Measurements from ENCODE around the gene ATP6V1B1.
A peak's percentile ranks its signal among the peaks of the same experiment; 100 is the strongest.

ATP6V1B1 gene

DNA sequence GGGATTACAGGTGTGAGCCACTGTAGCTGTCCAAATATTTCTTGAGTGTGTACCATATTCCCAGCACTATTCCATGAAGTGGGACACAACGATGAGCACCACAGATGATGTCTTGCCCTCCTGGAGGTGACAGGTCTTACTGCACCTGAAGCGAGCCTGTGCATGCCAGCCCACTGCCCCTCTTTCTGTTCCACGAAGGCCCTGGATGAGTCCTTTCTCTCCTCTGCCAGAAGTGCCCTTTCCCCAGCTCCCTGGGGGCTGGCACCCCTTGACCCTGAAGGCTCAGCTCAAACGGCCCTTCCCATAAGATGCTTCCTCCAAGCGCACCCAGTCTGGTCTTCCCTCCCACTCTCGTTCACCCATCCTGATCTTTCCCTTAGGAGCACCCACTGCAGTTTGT is 5.5 kb downstream of the ATP6V1B1 start:
- H3K4me3 ChIP-seq (ENCODE audit: low read depth, low read length), result no peak overlapping the region
- TF ChIP-seq, protein P1, sequence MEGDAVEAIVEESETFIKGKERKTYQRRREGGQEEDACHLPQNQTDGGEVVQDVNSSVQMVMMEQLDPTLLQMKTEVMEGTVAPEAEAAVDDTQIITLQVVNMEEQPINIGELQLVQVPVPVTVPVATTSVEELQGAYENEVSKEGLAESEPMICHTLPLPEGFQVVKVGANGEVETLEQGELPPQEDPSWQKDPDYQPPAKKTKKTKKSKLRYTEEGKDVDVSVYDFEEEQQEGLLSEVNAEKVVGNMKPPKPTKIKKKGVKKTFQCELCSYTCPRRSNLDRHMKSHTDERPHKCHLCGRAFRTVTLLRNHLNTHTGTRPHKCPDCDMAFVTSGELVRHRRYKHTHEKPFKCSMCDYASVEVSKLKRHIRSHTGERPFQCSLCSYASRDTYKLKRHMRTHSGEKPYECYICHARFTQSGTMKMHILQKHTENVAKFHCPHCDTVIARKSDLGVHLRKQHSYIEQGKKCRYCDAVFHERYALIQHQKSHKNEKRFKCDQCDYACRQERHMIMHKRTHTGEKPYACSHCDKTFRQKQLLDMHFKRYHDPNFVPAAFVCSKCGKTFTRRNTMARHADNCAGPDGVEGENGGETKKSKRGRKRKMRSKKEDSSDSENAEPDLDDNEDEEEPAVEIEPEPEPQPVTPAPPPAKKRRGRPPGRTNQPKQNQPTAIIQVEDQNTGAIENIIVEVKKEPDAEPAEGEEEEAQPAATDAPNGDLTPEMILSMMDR (IDR thresholded peaks at IDR 0.05; ENCODE audit: borderline replicate concordance, insufficient read depth, low read depth, low read length), result no peak

GRCh38 chr2:70941701-70942100 is 6.0 kb downstream of the ATP6V1B1 start:
- TF ChIP-seq, protein P1 (IDR thresholded peaks at IDR 0.05; ENCODE audit: borderline replicate concordance, insufficient read depth, low read depth, low read length), result no peak

DNA sequence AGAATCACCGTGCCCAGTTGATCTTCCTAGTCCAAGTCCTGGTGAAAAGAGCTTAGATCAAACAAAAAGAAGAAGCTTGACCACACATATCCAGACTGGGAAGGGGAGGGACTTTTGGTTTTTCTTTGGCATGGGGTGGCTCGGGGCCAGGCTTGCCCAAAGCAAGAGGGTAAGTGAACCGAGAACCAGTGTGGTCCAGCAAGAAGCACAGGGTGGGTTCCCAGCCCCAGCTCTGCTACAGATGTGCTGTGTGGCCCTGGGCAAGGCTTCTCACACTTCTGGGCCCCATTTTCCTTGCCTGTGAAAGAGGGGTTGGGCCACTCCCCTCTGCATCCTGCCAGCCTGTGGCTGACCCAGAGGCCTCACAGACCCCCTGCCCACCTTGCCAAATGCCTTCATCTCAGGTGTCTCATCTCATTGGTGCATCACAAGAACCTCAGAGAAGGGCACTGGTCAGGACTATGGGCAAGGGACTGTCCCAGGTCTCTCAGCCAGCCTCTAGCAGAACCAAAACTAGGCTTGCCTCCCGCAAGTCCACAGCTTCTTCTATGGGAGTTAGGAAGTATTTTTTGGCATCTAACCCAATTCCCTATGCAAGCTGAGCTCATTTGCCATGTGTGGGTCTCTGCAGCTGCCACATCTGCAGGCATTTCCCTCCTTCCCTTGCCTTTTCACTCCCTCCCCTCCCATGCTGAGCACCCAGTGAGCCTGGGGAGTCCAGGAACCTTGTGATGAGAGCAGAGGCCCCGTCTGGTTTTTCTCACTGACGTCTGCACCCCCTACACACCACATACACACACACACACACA is 6.9 kb downstream of the ATP6V1B1 start:
- no peak overlapping the region for H3K4me3 ChIP-seq (ENCODE audit: low read depth, low read length)
- TF ChIP-seq, protein P1 (IDR thresholded peaks at IDR 0.05; ENCODE audit: borderline replicate concordance, insufficient read depth, low read depth, low read length), result no peak

More at GRCh38 chr2:70941701-70942100, 6.0 kb downstream of the ATP6V1B1 start:
- H3K4me3 ChIP-seq (ENCODE audit: low read depth, low read length), result no peak overlapping the region

DNA sequence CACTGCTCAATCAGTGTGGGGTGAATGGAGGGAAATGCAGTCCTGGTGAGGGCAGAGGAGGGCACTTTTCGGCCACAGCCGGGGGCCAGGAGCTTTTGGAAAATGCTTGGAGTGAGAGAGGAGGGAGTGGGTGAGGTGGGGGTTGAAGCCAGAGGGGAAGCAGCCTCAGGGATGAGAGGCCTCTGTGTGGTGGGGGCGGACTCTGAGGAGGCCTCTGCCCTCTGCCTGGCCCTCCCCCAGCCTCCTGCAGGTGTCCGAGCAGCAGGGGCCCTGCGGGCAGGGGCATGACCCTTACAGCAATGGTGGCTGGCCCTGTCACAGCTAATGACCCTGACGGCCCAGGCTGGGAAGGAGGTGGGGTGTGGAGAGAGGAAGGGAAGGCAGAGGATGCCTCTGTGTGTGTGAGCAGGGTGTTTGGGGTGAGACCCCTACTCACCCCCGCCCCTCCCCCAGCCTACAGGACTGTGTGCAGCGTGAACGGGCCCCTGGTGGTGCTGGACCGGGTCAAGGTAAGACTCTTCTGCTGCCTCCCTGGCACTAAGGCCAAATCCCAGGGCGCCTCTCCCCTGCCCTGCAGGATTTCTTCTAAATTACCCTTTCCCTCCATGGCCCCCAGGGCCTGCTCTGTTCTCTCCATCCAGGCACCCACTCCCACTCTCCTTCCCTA is 7.6 kb downstream of the ATP6V1B1 start:
- no peak overlapping the region for H3K4me3 ChIP-seq (ENCODE audit: low read depth, low read length)
- TF ChIP-seq, protein P1 (IDR thresholded peaks at IDR 0.05; ENCODE audit: borderline replicate concordance, insufficient read depth, low read depth, low read length), result no peak

DNA sequence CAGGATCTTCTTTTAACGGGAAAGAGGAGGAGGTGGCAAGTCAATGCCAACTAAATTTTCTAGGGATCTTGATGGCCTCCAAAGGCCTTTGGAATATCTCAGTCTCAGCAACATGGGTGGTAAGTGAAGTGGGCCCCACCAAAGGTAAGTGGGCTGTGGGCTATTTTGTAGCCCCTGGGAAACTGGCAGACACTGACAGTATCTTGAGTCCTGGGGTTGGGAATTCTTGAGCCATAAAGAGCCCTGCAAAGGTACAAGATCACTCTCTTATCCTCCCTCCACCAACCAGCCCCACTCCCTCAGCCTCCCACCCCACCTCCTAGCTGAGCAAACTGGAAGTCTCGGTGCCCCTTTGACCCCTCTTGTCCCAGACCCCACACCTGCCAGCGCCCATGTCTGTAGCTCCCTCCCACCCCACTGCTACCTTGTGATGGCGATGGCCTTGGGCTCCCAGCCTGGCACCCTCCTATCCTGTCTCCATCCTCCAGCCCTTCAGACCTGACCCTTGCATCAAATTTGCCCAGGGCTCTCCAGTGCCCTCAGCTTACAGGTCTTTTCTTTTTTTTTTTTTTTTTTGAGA is 8.5 kb downstream of the ATP6V1B1 start:
- H3K4me3 ChIP-seq (ENCODE audit: low read depth, low read length), result no peak overlapping the region
- TF ChIP-seq, protein P1 (IDR thresholded peaks at IDR 0.05; ENCODE audit: borderline replicate concordance, insufficient read depth, low read depth, low read length), result no peak

- TF ChIP-seq, protein P1 (IDR thresholded peaks at IDR 0.05; ENCODE audit: borderline replicate concordance, insufficient read depth, low read depth, low read length), result peak; percentile 69; the same call in 1 of the 2 replicates
- no peak overlapping the region for H3K4me3 ChIP-seq (ENCODE audit: low read depth, low read length)
These were observed 11.2 kb downstream of the ATP6V1B1 start for GRCh38 chr2:70946832-70947442.

Measured in GM12875 (cell line).